ENCODE measurements around the gene IGLON5. TPM values are rescaled to one million over a fixed set of nuclear protein-coding genes. Genes with fewer than 3 reads are reported as not detected.

The IGLON5 gene
- total and polyA plus RNA-seq, 2 donors from 2014 or later, result 0.15 TPM; not detected in 1

DNA sequence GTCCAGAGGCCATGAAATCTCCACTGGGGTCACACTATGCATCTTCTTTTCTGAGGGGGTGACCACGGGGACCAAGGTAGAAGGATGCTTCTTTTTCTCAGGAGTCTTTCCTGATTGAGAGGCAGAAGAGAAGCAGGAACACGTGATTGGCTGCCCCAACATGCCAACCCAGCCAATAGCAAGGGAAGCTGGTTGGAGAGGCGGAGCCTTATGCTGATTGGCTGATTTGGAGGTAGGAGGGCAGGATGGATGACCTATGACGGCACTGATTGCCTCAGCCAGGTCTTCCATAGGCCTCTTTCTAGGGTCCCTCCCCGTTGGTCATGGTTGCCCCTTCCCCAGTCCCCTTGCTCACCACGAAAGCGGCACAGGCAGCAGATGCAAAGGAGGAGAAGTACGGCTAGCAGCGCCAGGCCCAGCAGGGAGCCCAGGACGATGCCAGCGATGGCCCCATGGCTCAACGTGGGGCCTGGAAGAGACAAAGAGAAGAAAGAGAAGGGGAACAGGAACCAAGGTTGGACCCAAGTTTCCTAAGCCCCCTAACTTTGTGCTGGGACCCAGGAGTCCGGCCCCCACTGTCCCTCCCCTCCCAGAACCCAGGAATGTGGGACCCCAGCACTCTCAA, 22.5 kb downstream of the IGLON5 start:
- Histone ChIP-seq H3K27me3 (ENCODE audit: control insufficient read depth, insufficient read depth, low read length) (no peaks in the 10 kb centered on the region), H3K36me3 (ENCODE audit: control insufficient read depth in 2 of 3, insufficient read depth in 3 of 3, low read length in 3 of 3) (no peaks in the 10 kb centered on the region), H3K27ac (ENCODE audit: low read depth in 2 of 2, low read length in 2 of 2) (no peak overlapping the region), H3K9ac (ENCODE audit: low read length in 3 of 3) (no peak overlapping the region), H3K4me1 (ENCODE audit: control insufficient read depth in 2 of 3, insufficient read depth in 2 of 3, low read depth in 1 of 3, low read length in 3 of 3) (peaks cover 0 to 2% (median 0%) of the 10 kb centered on the region in 3 donors), H3K9me3 (ENCODE audit: control insufficient read depth in 2 of 3, insufficient read depth in 1 of 3, low read length in 3 of 3) (no peaks in the 10 kb centered on the region), H3K4me3 (ENCODE audit: low read length in 3 of 3) (no peak overlapping the region)
- TF ChIP-seq CTCF (IDR thresholded peaks at IDR 0.05; ENCODE audit: borderline replicate concordance, extremely low read depth, insufficient read depth), result no peak
- intact Hi-C loops (cut with DNase I), result no loop called here
- FAIRE-seq, result no peak
- DNase-seq, result peak in 1 of 5 donors; percentile 39

DNA sequence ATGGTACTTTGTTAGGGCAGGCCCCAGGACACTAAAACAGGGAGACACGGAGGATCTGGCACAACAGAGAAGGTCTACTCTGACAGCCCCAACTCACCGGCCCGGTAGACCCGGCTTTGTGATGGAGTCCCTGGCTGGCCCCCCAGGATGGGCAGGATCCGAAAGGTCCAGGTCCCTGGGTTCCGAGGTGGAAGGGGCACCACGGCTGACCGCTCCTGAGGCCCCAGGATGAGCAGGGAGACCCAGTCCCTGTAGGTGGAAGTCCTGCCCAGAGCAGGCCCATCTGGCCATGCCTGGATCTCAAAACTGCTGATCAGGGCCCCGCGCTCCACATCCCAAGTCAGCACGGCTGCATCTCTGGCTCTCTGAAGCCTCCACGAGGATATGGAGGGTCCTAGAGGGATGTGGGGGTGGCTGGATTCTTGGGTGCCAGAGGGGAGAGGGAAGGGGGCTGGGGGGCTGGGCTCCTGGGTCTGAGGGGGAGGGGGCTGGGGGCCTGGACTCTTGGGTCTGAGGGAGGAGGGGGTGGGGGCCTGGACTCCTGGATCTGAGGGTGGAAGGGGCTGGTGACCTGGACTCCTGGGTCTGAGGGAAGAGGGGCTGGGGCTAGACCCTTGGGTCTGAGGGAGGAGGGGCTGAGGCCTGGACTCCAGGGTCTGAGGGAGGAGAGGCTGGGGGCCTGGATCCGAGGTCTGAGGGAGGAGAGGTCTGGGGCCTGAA, 25.9 kb downstream of the IGLON5 start:
- TF ChIP-seq CTCF (IDR thresholded peaks at IDR 0.05; ENCODE audit: borderline replicate concordance, extremely low read depth, insufficient read depth), result no peak
- no peak overlapping the region for H3K9ac ChIP-seq (ENCODE audit: low read length in 3 of 3)
- intact Hi-C loops (cut with DNase I), result no loop called here
- no peaks in the 10 kb centered on the region for H3K9me3 ChIP-seq (ENCODE audit: control insufficient read depth in 2 of 3, insufficient read depth in 1 of 3, low read length in 3 of 3)
- H3K36me3 ChIP-seq (ENCODE audit: control insufficient read depth in 2 of 3, insufficient read depth in 3 of 3, low read length in 3 of 3), result no peaks in the 10 kb centered on the region
- peaks cover 0 to 7% (median 0%) of the 10 kb centered on the region in 3 donors for H3K4me1 ChIP-seq (ENCODE audit: control insufficient read depth in 2 of 3, insufficient read depth in 2 of 3, low read depth in 1 of 3, low read length in 3 of 3)
- H3K27me3 ChIP-seq (ENCODE audit: control insufficient read depth, insufficient read depth, low read length), result no peaks in the 10 kb centered on the region
- no peak overlapping the region for H3K27ac ChIP-seq (ENCODE audit: low read depth in 2 of 2, low read length in 2 of 2)
- H3K4me3 ChIP-seq (ENCODE audit: low read length in 3 of 3), result no peak overlapping the region
- FAIRE-seq (no peak), DNase-seq (peak in 1 of 5 donors; percentile 77)

DNA sequence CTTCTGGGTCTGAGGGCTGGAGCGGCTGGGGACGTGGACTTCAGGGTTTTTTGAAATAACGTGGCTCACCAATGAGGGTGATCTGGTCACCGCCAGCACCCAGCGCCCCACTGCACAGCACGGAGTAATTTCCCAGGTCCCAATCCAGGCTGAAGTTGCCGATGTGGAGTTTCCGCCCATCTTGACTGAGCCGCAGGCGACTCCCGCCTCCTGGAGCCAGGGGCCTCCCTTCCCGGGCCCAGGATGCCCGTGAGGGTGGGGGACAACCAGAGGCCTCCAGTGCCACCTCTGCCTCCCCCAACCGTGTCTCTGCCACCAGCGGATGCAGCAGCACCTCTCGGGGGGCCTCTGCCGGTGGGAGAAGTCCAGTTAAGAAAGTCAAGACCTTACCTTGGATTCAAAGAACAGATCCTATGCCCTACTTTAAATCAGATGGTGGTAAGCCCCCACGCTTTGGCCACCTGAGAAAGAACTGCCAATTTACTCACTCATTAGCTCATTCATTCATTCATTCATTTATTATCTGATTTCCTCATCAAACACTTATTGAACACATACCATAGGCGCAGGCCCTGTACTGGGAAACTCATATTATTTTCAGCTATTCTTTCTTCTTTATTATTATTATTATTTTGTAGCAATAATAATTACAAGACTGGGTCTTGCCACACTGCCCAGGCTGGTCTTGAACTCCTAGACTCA, 26.6 kb downstream of the IGLON5 start:
- TF ChIP-seq CTCF (IDR thresholded peaks at IDR 0.05; ENCODE audit: borderline replicate concordance, extremely low read depth, insufficient read depth), result no peak
- FAIRE-seq (no peak), DNase-seq (peak in 1 of 5 donors; percentile 68)
- no peaks in the 10 kb centered on the region for H3K27me3 ChIP-seq (ENCODE audit: control insufficient read depth, insufficient read depth, low read length)
- intact Hi-C loops (cut with DNase I), result no loop called here
- no peak overlapping the region for H3K9ac ChIP-seq (ENCODE audit: low read length in 3 of 3)
- peaks cover 0 to 7% (median 0%) of the 10 kb centered on the region in 3 donors for H3K4me1 ChIP-seq (ENCODE audit: control insufficient read depth in 2 of 3, insufficient read depth in 2 of 3, low read depth in 1 of 3, low read length in 3 of 3)
- H3K27ac ChIP-seq (ENCODE audit: low read depth in 2 of 2, low read length in 2 of 2), result no peak overlapping the region
- no peaks in the 10 kb centered on the region for H3K9me3 ChIP-seq (ENCODE audit: control insufficient read depth in 2 of 3, insufficient read depth in 1 of 3, low read length in 3 of 3)
- no peak overlapping the region for H3K4me3 ChIP-seq (ENCODE audit: low read length in 3 of 3)
- H3K36me3 ChIP-seq (ENCODE audit: control insufficient read depth in 2 of 3, insufficient read depth in 3 of 3, low read length in 3 of 3), result no peaks in the 10 kb centered on the region

Data from kidney (tissue), 14 donors.